WTC11 (cell line): Measurements from ENCODE around the gene MSH3.

Experiments
- ESRRA ChIP-seq: sonication (generic); formaldehyde crosslinking; IDR thresholded peaks from 2 replicates; pipeline ENCODE4 v1.8.1; 2022; ENCODE audit warnings: mild to moderate bottlenecking, missing genetic modification reagents, borderline replicate concordance
- HMGA2 ChIP-seq: fragments of 250-450 bp; sonication (Bioruptor Pico); IDR thresholded peaks from 2 replicates; pipeline ENCODE4 v1.4.0; 2021; ENCODE audit warnings: mild to moderate bottlenecking, moderate library complexity
- NR3C1 ChIP-seq: sonication (generic); formaldehyde crosslinking; conservative IDR thresholded peaks from 2 replicates; pipeline ENCODE4 v1.8.1; 2023; ENCODE audit warnings: low read depth, mild to moderate bottlenecking, missing genetic modification reagents
- TF ChIP-seq, protein P1 (sequence below): fragments of 200-600 bp; IDR thresholded peaks from 2 replicates; pipeline ENCODE4 v1.8.0; 2022; ENCODE audit warnings: antibody characterized with exemption

DNA sequence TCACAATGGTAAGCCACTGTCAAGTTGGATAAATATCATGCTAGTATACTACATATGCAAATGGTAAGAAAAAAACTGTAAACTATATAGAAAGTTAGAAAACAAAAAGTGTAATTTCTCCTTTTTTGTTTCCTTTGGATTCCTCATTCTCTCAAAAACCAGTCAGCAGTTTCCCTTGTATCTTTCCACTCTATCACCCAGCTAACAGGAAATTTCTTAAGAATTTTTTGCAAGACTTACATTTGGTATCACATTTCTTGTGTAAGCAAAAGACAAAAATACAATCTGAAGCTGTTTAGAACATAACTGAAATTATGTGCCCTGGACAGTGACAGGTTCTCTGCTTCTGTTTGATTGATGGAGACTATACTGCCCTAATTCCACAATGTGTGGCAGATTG lies 25.2 kb upstream of the MSH3 start:
- TF ChIP-seq ESRRA (CRISPR knock-in tag): no peak
- TF ChIP-seq, protein P1, sequence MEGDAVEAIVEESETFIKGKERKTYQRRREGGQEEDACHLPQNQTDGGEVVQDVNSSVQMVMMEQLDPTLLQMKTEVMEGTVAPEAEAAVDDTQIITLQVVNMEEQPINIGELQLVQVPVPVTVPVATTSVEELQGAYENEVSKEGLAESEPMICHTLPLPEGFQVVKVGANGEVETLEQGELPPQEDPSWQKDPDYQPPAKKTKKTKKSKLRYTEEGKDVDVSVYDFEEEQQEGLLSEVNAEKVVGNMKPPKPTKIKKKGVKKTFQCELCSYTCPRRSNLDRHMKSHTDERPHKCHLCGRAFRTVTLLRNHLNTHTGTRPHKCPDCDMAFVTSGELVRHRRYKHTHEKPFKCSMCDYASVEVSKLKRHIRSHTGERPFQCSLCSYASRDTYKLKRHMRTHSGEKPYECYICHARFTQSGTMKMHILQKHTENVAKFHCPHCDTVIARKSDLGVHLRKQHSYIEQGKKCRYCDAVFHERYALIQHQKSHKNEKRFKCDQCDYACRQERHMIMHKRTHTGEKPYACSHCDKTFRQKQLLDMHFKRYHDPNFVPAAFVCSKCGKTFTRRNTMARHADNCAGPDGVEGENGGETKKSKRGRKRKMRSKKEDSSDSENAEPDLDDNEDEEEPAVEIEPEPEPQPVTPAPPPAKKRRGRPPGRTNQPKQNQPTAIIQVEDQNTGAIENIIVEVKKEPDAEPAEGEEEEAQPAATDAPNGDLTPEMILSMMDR: no peak
- TF ChIP-seq HMGA2 (CRISPR knock-in tag): no peak
- TF ChIP-seq NR3C1 (CRISPR knock-in tag): no peak
